ENCODE measurements around the gene ADGRG4.

ADGRG4 gene

DNA sequence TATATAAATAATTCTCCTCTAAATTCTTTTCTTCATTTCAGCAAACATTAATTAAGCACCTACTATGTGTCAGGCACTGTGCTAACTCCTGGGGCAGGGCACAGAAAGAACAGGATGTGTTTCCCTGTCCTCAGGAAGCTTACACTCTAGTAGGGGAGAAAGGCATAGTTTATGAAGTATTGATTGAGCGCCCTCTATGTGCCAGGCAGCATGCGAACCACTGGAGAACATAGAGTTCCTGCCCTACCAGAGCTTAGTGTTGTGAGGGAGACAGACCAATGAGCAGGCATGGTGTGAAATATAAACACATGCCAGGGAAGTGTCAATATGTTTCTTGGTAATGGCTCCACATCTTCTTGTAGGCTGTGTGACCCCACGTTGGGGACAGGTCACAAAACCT, 3.7 kb downstream of the ADGRG4 start:
- no peak for DNase-seq (ENCODE audit: low spot score)

DNA sequence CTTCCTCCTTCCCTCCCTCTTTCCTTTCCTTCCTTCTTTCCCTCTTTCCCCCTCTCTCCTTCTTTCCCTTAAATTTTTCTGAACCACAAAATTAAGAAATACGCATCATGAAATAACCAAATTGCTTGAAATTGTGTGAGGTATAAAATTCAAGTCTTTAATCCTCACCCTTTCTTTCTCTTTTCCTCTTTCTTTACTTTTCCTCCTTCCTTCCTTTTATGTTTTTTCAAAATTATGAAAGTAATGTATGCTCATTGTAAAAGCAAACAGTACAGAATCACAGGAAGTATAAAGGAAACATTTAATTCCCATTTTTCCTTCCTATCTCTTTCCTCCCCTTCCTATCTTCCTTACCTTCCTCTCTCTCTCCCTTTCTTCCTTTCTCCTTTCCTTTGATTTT, 5.4 kb downstream of the ADGRG4 start:
- DNase-seq (ENCODE audit: low spot score), result no peak

DNA sequence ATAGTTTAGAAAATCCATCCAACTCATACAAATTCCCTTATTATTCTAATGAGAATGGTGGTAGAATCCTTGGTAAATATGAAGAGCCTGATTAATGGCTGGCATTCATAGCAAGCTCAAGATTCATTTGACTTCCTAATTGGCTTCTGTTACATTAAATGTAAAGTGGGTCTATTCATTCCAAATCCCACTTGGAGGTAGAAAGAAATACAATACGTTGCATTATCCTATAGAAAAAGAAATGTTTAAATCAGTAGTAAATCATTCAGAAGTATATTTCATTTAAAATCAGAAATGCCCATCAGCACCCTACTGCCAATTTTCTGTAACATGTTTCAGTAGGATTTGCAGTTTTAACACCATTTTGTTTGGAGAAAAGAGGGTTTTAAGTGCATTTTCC, 6.7 kb downstream of the ADGRG4 start:
- DNase-seq (ENCODE audit: low spot score), result no peak

DNA sequence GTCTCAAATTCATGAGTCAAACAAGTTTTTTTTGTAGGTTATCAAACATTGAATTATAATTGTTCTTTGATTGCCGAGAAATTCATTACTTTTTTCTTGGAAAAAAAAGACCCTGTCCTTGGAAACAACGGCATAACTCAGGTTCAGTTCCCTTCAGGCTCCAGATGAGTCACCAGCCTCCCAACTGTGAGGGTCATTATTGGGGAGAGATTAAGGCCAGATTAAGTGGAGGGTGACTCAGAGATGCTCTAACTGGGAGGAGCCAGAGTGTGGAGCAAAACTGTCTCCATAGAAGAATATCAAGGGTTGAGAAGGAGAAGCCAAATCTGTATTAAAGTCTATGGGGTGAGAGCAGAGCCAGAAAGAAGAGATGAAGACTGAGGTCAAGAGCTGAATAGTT, 9.6 kb downstream of the ADGRG4 start:
- DNase-seq (ENCODE audit: low spot score), result no peak

DNA sequence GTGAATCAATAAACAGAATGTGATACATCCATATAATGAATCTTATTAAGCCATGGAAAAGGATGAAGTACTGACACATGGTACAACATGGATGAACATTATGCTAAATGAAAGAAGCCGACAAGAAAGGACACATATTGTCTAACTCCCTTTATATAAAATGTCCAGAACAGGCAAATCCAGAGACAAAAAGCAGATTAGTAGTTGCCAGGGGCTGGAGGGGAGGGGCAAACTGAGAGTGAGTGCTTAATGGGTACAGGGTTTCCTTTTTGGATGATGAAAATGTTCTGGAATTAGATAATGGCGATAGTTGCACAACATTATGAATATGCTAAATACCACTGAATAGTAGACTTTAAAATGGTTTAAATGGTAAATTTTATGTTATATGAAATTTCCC, 17.4 kb downstream of the ADGRG4 start:
- no peak for DNase-seq (ENCODE audit: low spot score)

DNA sequence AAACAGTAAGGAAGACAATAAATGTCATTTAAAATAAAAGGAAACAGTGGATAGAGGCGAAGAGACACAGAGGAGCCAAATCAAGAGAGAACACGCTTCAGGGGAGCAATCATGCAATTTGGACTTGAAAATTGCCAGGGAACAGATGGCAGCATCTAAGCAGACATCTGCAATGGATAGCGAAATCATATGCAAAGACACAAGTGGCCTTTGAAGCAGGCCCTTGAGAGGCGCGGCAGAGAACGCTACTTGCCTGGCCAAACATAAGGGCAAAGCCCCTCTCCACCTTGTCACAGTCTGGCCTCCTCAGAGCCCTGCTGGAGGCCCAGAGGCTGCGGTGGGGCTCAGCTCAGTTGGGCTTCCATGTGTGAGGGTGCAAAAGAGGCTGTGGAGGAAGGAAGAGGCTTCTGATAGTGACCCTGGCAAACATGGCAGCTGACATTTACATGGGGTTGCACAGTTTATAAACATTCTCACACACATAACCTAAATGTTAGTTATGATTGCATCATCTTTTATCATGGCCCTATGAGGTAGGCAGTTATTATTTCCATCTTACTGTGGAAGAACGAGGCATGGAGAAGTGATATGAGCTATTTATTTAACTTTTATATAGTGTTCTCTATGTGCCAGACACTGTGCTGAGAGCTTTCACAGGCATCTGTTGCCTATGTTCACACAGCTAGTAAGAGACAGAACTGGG, 18.3 kb downstream of the ADGRG4 start:
- no peak for DNase-seq (ENCODE audit: low spot score)

DNA sequence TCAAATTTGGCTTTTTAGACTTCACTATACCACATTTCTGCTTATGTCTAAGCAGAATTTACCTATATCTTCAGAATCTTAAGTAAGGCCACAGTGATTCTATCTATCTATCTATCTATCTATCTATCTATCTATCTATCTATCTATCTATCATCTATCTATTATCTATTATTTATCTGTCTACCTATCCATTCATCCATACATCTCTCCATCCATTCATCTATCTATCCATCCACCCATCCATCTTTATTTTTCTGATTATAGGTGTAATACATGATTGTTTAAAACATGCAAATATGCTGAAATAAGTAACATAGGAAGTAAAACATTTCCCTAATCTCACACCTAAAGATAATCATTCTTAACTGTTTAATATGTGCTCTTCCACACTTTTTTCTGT, 18.8 kb downstream of the ADGRG4 start:
- DNase-seq (ENCODE audit: low spot score), result no peak

DNA sequence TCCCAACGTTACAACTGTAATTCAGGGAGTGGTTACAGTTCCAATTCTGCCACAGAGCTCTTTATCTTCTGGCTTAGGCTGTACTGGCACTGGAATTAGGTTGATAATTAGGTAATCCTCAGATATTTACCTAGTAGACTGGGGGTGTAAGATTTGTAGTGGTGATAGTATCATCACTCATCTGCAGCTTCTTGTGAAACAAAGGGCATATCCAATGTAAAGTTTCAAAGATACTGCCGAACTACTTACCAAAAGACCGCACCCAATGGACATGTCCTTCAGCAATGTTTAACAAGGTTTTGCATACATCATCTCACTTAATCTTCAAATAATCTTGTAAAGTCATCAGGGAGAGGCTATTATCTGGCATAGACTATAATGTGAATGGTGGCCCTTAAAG, 20.8 kb downstream of the ADGRG4 start:
- DNase-seq (ENCODE audit: low spot score), result no peak

DNA sequence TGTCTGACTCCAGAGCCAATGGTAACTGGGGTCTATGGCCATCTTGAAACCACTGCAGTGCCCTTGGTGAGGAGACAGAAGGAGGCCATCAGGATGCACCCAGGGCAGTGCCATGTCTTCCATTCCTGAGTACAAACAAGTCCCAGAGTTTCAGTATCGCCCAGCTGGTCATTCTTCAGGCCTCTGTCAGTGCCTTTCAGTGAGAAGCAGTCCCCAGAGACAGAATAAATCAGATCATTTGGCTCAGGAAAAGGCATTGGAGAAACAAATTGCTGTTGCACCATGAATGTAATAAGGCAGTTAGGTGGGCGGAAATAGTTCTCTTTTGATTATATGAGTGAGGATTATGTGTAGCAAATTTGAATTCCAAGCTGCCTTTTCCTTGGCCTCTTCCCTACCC, 21.3 kb downstream of the ADGRG4 start:
- no peak for DNase-seq (ENCODE audit: low spot score)

DNA sequence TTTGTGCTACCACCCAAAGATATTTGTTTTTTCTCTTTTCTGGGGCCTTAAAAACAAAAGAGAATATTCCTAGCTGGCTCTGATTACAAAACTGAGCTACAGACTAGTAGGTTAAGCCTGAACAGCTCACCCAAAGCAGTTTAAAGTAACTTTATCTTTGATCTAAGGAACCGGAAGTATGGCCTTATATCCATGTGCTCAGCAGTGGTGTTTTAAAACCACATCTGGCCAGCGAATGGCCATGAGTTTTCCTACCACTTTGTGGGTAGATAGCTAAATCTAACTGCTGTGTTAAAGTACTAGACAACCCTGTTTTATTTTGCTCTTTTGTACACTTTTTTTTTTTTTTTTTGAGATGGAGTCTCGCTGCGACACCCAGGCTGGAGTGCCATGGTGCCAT, 24.6 kb downstream of the ADGRG4 start:
- DNase-seq (ENCODE audit: low spot score), result no peak

DNA sequence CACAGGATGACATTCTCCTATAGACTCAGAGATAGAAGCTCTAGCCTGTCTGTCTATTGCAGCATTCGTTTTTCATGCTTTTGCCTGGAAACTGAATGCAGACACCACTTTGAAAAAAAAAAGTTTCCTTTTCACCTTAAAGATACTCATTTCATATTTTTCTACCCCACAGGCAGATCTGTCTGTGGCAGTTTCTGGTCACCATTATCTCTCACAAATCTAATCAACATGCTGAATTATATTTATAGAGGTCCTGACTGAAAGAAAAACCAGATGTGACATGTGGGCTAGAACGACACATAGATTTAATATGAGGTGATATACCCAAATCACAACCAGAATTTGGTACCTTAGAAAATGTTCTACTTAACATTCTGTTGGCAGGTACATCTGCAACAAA, 28.2 kb downstream of the ADGRG4 start:
- DNase-seq (ENCODE audit: low spot score), result no peak

DNA sequence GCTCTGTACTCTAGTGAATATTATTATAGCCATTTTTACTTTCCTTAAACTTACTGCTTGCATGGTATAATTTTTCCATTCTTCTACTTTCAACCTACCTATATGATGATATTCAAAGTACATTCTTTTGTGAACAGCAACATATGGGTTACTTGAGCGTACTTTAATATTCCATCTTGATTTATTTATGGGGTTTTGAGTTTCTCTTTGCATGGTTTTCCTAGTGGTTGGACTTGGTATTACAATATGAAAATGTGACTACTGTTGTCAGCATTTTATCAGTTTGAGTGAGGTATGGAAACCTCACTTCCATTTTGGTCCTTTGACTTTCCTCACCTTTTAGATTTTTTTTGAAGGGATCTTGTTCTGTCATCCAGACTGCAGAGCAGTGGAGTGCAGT, 35.9 kb downstream of the ADGRG4 start:
- no peak for DNase-seq (ENCODE audit: low spot score)

DNA sequence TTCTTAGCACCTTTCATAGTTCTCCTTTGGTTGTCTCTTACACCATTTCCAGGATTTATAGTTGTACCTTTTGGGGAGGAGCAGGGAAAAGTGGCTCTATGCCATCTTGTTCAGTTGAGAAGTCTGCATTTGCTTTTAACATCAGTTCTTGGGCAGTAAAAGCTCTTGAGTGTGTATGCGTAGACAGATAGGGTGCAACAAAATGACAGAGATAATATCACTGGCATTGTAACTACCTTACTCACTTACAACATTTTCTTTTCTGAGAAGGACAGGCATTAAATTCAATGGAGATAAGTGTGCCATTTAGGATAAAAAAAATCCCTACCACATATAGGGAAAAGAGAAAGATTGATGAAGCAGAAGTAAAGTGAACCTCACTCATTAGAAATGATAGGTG, 38.9 kb downstream of the ADGRG4 start:
- no peak for DNase-seq (ENCODE audit: low spot score)

DNA sequence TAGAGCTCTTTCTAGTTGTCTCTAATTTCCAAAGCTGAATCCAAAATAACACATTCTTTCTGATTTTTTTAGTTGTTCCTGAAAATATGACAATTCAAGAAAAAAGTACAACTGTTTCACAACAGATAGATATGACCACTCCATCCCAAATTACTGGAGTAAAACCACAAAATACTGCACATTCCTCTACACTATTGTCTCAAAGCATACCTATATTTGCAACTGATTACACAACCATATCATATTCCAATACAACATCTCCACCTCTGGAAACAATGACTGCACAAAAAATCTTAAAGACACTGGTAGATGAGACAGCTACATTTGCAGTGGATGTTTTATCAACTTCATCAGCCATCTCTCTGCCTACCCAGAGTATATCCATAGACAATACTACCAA, 43.6 kb downstream of the ADGRG4 start:
- no peak for DNase-seq (ENCODE audit: low spot score)

DNA sequence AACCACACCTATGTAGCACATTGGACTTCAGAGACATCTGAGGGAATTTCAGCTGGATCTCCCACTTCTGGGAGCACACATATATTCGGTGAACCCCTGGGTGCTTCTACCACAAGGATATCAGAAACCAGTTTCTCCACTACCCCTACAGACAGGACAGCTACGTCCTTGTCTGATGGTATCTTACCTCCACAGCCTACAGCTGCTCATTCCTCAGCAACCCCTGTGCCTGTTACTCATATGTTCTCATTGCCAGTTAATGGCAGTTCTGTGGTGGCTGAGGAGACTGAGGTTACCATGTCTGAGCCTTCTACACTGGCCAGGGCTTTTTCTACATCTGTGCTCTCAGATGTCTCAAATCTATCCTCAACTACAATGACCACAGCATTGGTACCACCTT, 45.7 kb downstream of the ADGRG4 start:
- DNase-seq (ENCODE audit: low spot score), result no peak

DNA sequence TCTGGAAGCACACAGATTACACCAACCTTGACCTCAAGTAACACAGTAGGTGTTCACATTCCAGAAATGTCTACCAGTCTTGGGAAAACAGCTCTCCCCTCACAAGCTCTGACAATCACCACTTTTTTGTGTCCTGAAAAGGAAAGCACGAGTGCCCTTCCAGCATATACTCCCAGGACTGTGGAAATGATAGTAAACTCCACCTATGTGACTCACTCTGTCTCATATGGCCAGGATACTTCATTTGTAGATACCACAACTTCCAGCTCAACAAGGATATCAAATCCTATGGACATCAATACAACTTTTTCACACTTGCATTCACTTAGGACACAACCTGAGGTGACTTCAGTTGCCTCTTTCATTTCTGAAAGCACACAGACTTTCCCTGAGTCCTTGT, 46.9 kb downstream of the ADGRG4 start:
- DNase-seq (ENCODE audit: low spot score), result no peak

DNA sequence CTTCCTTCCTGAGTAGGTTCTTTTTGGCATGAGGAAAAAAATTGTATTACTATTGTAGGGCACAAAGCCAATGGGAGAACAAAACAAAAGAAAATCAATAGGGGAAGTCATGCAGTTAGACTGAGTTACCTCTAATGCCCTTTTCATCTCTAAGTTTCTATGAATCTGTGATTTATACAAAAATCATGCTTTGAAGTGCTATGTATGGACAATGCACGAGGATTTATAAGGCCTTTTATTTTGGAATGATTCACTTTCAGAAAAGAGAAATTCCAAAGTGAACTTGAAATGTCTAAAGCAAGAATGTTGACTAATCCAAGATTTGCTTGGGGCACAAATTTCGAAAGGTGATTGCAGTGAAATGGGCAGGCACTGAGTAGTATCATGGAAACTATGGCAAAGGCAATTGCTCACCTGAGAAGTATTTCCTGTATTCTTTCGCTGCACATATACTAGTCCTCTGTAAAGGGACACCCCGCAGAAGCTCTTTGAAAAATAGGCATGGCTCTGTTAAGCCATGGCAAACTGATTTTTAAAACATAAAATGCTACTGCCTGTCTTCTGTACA, 52.8 kb downstream of the ADGRG4 start:
- no peak for DNase-seq (ENCODE audit: low spot score)

DNA sequence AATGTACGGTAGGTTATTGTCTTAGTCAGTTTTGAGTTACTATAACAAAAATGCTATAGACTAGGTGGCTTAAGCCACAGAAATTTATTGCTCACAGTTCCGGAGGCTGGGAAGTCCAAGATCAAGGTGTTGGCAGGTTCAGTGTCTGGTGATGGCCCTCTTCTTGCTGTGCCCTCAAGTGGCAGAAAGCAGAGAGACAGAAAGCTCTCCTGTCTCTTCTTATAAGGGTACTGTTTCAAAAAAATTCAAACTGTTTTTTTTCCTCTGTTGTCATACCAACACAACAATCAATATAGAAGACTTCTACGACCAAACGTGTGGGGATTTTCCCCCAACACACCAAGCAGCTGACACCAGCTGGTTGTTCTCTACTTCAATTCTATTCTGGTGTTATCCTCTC, 53.4 kb downstream of the ADGRG4 start:
- no peak for DNase-seq (ENCODE audit: low spot score)

DNA sequence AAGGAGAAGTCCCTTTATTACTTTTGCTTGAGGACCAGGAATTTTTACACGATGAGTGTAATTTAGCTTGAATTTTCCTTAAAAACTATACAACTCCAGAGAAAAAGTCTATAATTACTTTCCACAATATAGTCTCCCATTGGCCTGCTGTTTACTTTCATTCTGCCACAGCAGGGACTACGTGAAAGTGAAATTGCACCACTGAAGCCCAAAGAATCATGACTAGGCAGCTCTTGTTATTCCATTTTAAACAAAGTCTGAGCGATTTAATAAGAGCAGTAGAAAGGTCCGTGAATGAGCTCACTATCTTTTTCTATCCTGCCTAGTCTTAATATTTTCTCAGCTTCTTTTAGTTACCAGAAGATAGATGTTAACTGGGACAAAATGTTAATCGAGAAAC, 68.6 kb downstream of the ADGRG4 start:
- no peak for DNase-seq (ENCODE audit: low spot score)

DNA sequence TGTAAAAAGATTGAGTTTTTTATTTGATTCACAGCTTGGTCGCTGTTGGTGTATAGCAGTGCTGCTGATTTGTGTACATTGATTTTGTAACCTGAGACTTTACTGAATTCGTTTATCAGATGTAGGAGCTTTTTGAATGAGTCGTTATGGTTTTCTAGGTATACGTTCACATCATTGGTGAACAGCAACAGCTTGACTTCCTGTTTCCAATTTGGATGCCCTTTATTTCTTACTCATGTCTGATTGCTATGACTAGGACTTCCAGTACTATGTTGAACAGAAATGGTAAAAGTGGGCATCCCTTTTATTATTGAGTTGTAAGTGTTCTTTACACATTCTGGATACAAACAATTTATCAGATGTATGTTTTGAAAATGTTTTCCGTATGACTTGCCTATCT, 76.0 kb downstream of the ADGRG4 start:
- no peak for DNase-seq (ENCODE audit: low spot score)

DNA sequence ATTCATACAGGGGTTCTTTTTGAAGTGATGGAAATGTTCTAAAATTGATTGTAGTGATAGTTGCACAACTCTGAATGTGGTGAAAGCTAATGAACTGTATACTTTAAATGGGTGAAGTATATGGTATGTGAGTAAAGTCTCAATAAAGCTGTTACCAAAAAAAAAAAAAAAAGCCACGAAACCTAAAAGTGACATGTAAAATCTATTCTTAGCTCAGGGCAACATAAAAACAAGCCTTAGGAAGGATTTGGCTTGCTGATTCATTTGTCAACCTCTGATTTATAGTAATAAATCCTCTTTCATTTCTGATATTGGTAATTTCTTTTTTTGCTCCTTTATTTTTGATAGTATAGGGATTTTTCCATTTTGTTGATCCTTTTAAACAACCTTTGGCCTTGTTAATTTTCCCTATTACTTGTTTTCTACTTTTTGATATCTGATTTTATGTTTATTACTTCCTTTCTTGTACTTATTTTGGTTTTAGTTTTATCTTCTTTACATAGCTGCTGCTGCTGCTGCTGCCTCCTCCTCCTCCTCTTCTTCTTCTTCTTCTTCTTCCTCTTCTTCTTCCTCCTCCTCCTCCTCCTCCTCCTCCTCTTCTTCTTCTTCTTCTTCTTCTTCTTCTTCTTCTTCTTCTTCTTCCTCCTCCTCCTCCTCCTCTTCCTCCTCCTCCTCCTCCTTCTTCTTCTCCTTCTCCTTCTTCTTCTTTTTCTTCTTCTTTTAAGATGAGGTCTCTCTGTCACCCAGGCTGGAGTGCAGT, 79.4 kb downstream of the ADGRG4 start:
- DNase-seq (ENCODE audit: low spot score), result no peak

DNA sequence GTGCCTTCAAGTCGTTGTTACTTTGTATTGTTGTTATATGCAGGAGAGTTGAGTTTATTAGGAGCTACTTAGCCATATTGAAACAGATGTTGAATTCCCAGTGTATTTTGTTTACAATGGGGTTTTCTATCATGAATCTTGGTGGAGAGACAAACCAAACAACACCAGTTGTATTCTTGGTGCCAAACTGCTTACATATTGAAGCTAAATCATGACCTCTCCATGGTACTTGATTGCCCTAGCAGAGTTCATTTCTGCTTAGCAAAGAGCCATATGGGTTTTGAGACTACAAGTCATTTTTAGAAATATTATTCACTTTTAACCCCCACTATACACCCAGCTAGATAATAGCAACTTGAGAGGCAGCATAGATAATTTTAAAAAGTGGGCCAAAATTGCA, 85.4 kb downstream of the ADGRG4 start:
- no peak for DNase-seq (ENCODE audit: low spot score)

DNA sequence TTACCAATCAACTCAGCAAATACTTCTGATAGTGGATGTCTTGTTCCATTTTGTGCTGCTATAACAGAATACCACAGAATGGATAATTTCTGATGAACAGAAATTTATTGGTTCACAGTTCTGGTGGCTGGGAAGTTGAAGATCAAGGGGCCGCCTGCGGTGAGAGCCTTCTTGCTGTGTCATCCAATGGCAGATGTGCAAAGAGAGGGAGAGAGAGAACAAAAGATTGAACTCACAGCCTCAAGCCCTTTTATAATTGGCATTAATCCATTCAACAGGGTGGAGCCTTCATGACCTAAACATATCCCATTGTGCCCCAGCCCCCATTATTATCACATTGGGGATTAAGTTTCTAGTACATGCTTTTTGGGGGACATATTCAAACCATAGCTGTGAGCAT, 86.1 kb downstream of the ADGRG4 start:
- no peak for DNase-seq (ENCODE audit: low spot score)

All from GM03348 (cell line).